ENCODE measurements around the gene PRKAR1B.

DNA sequence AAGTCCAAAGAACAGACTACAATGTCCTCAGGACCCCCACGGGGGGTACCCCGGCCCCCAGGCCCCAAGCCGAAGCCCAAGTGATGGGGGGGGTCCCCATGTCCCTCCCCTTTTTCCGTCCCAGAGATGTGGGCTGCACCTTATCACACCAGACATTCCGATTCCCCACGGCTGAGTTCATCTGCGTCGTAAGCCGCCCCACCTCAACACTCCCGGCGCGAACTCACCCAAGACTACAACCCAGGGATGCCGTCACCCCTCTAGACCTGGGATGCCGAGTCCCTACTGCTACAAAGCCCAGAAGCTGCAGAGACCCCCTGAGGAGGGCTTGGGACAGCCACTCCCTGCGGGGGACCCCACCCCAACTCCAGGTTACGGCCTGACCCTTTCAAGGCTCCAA is 221.9 kb downstream of the PRKAR1B start:
- TF ChIP-seq ZNF274 (IDR thresholded peaks at IDR 0.05; ENCODE audit: low read depth, low read length) (no peak), YY1 (IDR thresholded peaks at IDR 0.05; ENCODE audit: insufficient read depth, insufficient read length) (no peak)

Data from NT2/D1 (cell line).